Measurements from ENCODE around the gene HHIPL1.

HHIPL1 gene

GRCh38 chr14:99696929-99697328 is 52.0 kb downstream of the HHIPL1 start:
- DNase-seq: no peak

- DNase-seq: no peak
These were observed 53.3 kb downstream of the HHIPL1 start for GRCh38 chr14:99698236-99698635.

GRCh38 chr14:99698642-99699041 is 53.7 kb downstream of the HHIPL1 start:
- no peak for DNase-seq

- no peak for DNase-seq
These were observed 54.3 kb downstream of the HHIPL1 start for GRCh38 chr14:99699085-99699760.

GRCh38 chr14:99699861-99700260 is 54.9 kb downstream of the HHIPL1 start:
- no peak for DNase-seq

- no peak for DNase-seq
These were observed 55.5 kb downstream of the HHIPL1 start for GRCh38 chr14:99700379-99700778.

GRCh38 chr14:99701260-99701659 is 56.3 kb downstream of the HHIPL1 start:
- no peak for DNase-seq

- no peak for DNase-seq
These were observed 57.2 kb downstream of the HHIPL1 start for GRCh38 chr14:99702115-99702514.

- no peak for DNase-seq
These were observed 58.5 kb downstream of the HHIPL1 start for GRCh38 chr14:99703381-99703780.

- DNase-seq: no peak
These were observed 59.1 kb downstream of the HHIPL1 start for GRCh38 chr14:99704037-99704436.

- no peak for DNase-seq
These were observed 61.4 kb downstream of the HHIPL1 start for GRCh38 chr14:99706107-99706900.

- DNase-seq: no peak
These were observed 62.5 kb downstream of the HHIPL1 start for GRCh38 chr14:99707420-99707819.

- DNase-seq: no peak
These were observed 63.0 kb downstream of the HHIPL1 start for GRCh38 chr14:99707921-99708320.

- no peak for DNase-seq
These were observed 63.5 kb downstream of the HHIPL1 start for GRCh38 chr14:99708449-99708848.

- DNase-seq: no peak
These were observed 69.0 kb downstream of the HHIPL1 start for GRCh38 chr14:99713972-99714371.

- no peak for DNase-seq
These were observed 70.5 kb downstream of the HHIPL1 start for GRCh38 chr14:99715266-99716000.

GRCh38 chr14:99716091-99716849 is 71.3 kb downstream of the HHIPL1 start:
- DNase-seq: no peak

GRCh38 chr14:99716850-99717681 is 72.1 kb downstream of the HHIPL1 start:
- DNase-seq: no peak

- DNase-seq: no peak
These were observed 72.7 kb downstream of the HHIPL1 start for GRCh38 chr14:99717682-99718013.

GRCh38 chr14:99718031-99718810 is 73.3 kb downstream of the HHIPL1 start:
- no peak for DNase-seq

- no peak for DNase-seq
These were observed 73.9 kb downstream of the HHIPL1 start for GRCh38 chr14:99718811-99719192.

Data from activated CD4-positive, alpha-beta T cell treated with anti-CD3 and anti-CD28 coated beads for 4 hours (primary cell).